Epithelial cell of esophagus (primary cell): ENCODE measurements around the gene STAB1.
A peak's percentile ranks its signal among the peaks of the same experiment; 100 is the strongest.

ENCODE experiments used
- DNase-seq: peaks from one replicate; pipeline ENCODE4 v3.0.0; 2010; ENCODE audit warnings: low read depth
- H3K4me3 ChIP-seq: 2 replicates; pipeline ENCODE4 v1.5.1; 2011; ENCODE audit warnings: mild to moderate bottlenecking, low read length, control low read depth
- TF ChIP-seq, protein P1 (sequence below): IDR thresholded peaks from 2 replicates; pipeline ENCODE4 v1.5.1; 2011; ENCODE audit warnings: low read depth, mild to moderate bottlenecking, low read length, control low read depth, inconsistent platforms; ENCODE audit not compliant: insufficient read depth; ENCODE audit errors: missing control alignments

Gene STAB1

DNA sequence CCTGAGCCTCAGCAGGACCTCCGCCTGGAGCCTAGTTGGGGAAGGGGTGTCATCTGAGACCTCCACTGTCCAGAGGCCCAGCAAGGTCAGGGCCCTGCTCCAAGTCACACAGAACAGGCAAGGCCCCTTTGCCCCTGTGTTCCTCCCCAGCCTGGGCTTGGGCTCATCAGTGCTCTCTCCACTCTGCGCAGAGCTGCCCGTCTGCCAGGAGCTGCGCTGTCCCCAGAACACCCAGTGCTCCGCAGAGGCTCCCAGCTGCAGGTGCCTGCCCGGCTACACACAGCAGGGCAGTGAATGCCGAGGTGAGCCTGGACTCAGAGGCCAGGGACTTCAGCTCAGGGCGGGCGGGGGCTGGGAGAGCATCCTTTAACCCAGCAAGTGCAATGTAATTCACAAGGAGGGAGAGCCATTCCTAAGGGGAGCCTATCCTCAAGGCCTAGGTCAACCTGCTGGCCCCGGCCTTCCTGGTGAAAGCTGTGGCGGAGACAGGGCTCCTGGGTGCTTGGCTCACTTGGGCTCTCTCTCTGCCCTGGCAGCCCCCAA lies 7.7 kb downstream of the STAB1 start:
- TF ChIP-seq, protein P1, sequence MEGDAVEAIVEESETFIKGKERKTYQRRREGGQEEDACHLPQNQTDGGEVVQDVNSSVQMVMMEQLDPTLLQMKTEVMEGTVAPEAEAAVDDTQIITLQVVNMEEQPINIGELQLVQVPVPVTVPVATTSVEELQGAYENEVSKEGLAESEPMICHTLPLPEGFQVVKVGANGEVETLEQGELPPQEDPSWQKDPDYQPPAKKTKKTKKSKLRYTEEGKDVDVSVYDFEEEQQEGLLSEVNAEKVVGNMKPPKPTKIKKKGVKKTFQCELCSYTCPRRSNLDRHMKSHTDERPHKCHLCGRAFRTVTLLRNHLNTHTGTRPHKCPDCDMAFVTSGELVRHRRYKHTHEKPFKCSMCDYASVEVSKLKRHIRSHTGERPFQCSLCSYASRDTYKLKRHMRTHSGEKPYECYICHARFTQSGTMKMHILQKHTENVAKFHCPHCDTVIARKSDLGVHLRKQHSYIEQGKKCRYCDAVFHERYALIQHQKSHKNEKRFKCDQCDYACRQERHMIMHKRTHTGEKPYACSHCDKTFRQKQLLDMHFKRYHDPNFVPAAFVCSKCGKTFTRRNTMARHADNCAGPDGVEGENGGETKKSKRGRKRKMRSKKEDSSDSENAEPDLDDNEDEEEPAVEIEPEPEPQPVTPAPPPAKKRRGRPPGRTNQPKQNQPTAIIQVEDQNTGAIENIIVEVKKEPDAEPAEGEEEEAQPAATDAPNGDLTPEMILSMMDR = no peak
- H3K4me3 ChIP-seq = no peak overlapping the region
- no peak for DNase-seq

DNA sequence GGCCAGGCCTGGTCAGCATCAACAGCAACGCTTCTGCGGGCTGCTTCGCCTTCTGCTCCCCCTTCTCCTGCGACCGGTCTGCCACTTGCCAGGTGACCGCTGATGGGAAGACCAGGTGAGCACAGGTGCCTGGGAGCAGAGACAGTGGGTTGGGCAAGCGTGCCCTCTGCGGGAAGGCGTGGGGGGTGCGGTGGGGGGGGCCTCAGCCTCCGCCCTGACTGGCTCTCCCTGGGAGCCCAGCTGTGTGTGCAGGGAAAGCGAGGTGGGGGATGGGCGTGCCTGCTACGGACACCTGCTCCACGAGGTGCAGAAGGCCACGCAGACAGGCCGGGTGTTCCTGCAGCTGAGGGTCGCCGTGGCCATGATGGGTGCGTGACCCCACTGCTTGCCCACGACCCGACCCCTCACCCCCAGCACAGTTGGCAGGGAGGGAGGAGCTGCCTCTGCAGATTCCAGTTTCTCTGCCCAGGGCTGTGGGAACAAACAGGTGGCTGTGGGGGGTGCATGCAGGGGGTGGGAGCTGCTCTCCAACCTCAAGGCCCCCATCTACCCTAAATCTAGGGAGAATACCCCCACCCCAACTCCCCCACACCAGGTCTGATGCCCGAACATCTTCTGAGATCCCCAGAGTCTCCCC lies 8.8 kb downstream of the STAB1 start:
- H3K4me3 ChIP-seq = no peak overlapping the region
- no peak for DNase-seq
- TF ChIP-seq, protein P1 = no peak

DNA sequence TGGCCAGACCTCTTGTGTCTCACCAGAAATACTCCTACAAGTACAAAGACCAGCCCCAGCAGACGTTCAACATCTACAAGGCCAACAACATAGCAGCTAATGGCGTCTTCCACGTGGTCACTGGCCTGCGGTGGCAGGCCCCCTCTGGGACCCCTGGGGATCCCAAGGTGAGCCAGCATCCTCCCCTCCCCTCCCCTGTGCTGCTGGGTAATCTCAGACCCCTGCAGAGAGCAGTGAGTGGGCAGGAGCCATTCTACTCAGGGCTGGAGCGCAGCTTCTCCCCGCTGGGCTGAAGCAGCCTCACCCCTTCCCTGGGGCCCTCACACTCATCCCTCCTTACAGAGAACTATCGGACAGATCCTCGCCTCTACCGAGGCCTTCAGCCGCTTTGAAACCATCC lies 9.8 kb downstream of the STAB1 start:
- no peak overlapping the region for H3K4me3 ChIP-seq
- DNase-seq = no peak
- TF ChIP-seq, protein P1 = no peak

DNA sequence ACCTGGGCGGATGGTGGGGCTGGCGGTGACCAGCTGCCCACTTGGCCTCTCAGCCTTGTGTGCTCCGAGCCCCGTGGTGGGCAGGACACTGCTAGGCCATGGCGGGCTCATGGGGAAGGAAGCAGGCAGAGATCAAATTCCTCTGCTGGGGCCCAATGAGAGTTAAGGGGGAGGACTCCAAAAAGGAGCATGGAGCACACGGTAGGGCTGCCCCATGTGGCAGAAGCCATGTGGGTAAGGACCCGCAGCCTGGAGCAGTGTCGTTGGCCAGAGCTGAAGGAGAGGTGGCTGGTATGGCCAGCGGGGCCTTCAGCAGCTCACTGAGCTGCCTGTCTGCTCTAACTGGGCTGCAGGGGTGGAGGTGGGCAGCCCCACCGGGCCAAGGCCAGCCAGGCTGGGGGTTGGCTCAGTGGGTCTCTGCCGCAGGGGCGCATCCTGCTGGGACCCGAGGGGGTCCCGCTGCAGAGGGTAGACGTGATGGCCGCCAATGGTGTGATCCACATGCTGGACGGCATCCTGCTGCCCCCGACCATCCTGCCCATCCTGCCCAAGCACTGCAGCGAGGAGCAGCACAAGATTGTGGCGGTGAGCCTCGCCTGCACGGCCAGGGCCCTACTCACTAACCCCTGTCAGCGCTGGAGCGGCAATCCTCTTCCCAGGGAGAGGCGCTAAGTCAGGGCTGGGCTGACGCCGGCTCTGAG lies 11.3 kb downstream of the STAB1 start:
- TF ChIP-seq, protein P1 = no peak
- no peak for DNase-seq
- no peak overlapping the region for H3K4me3 ChIP-seq

DNA sequence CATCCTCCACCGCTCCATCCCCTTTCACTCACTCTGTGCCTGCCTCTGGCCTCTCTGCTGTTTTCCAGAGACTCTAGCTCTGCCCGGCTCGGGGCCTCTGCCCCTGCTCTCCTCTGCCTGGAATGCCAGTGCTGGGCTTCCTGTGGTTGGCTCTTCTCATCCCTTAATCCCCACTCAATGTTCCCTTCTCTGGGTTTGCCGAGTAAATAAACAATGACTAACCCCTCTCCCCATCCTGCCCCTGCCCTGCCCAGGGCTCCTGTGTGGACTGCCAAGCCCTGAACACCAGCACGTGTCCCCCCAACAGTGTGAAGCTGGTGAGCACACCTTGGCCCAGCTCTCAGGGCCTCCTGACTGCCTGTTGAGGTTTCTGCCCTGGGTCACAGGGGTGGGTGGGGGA lies 12.2 kb downstream of the STAB1 start:
- peak; percentile 76 for DNase-seq
- no peak overlapping the region for H3K4me3 ChIP-seq
- TF ChIP-seq, protein P1 = no peak

DNA sequence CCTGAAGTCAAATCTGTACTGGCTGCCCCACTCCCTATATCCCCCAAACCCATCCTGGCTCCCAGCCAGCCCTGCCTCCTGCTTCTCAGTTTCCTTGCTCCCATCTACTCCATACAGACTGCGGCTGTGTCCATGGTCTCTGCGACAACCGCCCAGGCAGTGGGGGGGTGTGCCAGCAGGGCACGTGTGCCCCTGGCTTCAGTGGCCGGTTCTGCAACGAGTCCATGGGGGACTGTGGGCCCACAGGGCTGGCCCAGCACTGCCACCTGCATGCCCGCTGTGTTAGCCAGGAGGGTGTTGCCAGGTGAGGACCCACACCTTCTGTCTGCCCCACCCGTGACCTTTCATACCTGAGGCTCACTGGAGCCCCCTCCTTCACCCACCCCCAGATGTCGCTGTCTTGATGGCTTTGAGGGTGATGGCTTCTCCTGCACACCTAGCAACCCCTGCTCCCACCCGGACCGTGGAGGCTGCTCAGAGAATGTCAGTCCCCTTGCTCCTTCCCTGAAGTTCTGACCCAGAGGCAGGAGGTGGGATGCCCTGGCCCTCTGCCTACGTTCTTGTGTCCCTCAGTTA lies 14.7 kb downstream of the STAB1 start:
- TF ChIP-seq, protein P1 = no peak
- DNase-seq = no peak
- no peak overlapping the region for H3K4me3 ChIP-seq
